IPS DF 4.7 (cell line): Measurements from ENCODE around the gene SEMA4G.

Experiments used
- DNase-seq: peaks from one replicate; pipeline ENCODE4 v3.0.0-alpha.2; 2013; ENCODE audit warnings: low spot score; ENCODE audit errors: extremely low read depth

The SEMA4G gene

GRCh38 chr10:100969187-100970075 lies at the start of gene SEMA4G:
Gene SEMA4G, plus strand, starts transcription at chr10:100969504. Its CDS starts 3,409 bp downstream, at chr10:100972913.
- no peak for DNase-seq

- DNase-seq, result no peak
Measured at GRCh38 chr10:100923580-100923979, 45.7 kb upstream of the SEMA4G start.

GRCh38 chr10:100927266-100927665 lies 42.0 kb upstream of the SEMA4G start:
- no peak for DNase-seq

- no peak for DNase-seq
Measured at GRCh38 chr10:100928039-100928438, 41.3 kb upstream of the SEMA4G start.

GRCh38 chr10:100930368-100930767 lies 38.9 kb upstream of the SEMA4G start:
- no peak for DNase-seq

GRCh38 chr10:100934084-100934659 lies 35.1 kb upstream of the SEMA4G start:
- no peak for DNase-seq

GRCh38 chr10:100939763-100940344 lies 29.4 kb upstream of the SEMA4G start:
- no peak for DNase-seq

- DNase-seq, result no peak
Measured at GRCh38 chr10:100942229-100942628, 27.1 kb upstream of the SEMA4G start.

- no peak for DNase-seq
Measured at GRCh38 chr10:100943508-100943907, 25.8 kb upstream of the SEMA4G start.

GRCh38 chr10:100945754-100946153 lies 23.6 kb upstream of the SEMA4G start:
- no peak for DNase-seq

- DNase-seq, result no peak
Measured at GRCh38 chr10:100948916-100949315, 20.4 kb upstream of the SEMA4G start.

GRCh38 chr10:100960251-100960650 lies 9.1 kb upstream of the SEMA4G start:
- DNase-seq, result no peak

GRCh38 chr10:100962351-100963080 lies 6.8 kb upstream of the SEMA4G start:
- no peak for DNase-seq

GRCh38 chr10:100963826-100964225 lies 5.5 kb upstream of the SEMA4G start:
- DNase-seq, result no peak

- no peak for DNase-seq
Measured at GRCh38 chr10:100965820-100966219, 3.5 kb upstream of the SEMA4G start.

- DNase-seq, result no peak
Measured at GRCh38 chr10:100966887-100967286, 2.4 kb upstream of the SEMA4G start.

- DNase-seq, result no peak
Measured at GRCh38 chr10:100967332-100967731, 2.0 kb upstream of the SEMA4G start.

- no peak for DNase-seq
Measured at GRCh38 chr10:100968062-100968736, 1.1 kb upstream of the SEMA4G start.

GRCh38 chr10:100968863-100969186 lies 479 bp upstream of the SEMA4G start:
- DNase-seq, result no peak

GRCh38 chr10:100970076-100970913 lies 991 bp downstream of the SEMA4G start:
- no peak for DNase-seq
